Natural killer cell (primary cell): ENCODE results near the gene USP36. TPM values are rescaled to one million over a fixed set of nuclear protein-coding genes. Genes with fewer than 3 reads are reported as not detected.

Experiments
- ATAC-seq, 3 donors: fragments of 150-1000 bp in 2 of 3; fragments of 200-7000 bp in 1 of 3; cut with Tn5 transposase; 1 replicate in 1 of 3; 2 replicates in 2 of 3; pipeline ENCODE4 v1.10.0; 2021; ENCODE audit warnings: mild to moderate bottlenecking in 2 of 3, moderate library complexity in 2 of 3
- DNase-seq, 2 donors: peaks; one replicate each; pipeline versions ENCODE4 v3.0.0 to v3.0.0-alpha.2; 2013 to 2021; ENCODE audit warnings: mixed read lengths in 1 of 2
- H3K27ac ChIP-seq: one replicate; pipeline ENCODE4 v1.5.1; 2013; ENCODE audit warnings: mild to moderate bottlenecking, low read length
- H3K27me3 ChIP-seq: one replicate; pipeline ENCODE4 v1.6.1; 2013; ENCODE audit warnings: low read length; ENCODE audit not compliant: control insufficient read depth, insufficient read depth
- H3K36me3 ChIP-seq: one replicate; pipeline ENCODE4 v1.6.1; 2013; ENCODE audit warnings: low read length; ENCODE audit not compliant: control insufficient read depth, insufficient read depth
- H3K4me1 ChIP-seq: one replicate; pipeline ENCODE4 v1.6.1; 2013; ENCODE audit warnings: low read length; ENCODE audit not compliant: control insufficient read depth, insufficient read depth
- H3K4me3 ChIP-seq: one replicate; pipeline ENCODE4 v1.5.1; 2013; ENCODE audit warnings: low read length
- H3K9me3 ChIP-seq: one replicate; pipeline ENCODE4 v1.6.1; 2013; ENCODE audit warnings: low read length; ENCODE audit not compliant: control insufficient read depth, insufficient read depth
- H3K27ac Mint-ChIP-seq, 2 donors: one replicate each; pipeline ENCODE4 v1.8.0; 2022; ENCODE audit warnings: mild to moderate bottlenecking in 2 of 2, mixed read lengths in 2 of 2, moderate library complexity in 1 of 2
- H3K27me3 Mint-ChIP-seq, 2 donors: one replicate each; pipeline ENCODE4 v1.8.0; 2022; ENCODE audit warnings: low read depth in 2 of 2, mixed read lengths in 2 of 2
- H3K36me3 Mint-ChIP-seq: one replicate; pipeline ENCODE4 v1.8.0; 2022; ENCODE audit warnings: mixed read lengths
- H3K4me1 Mint-ChIP-seq, 2 donors: one replicate each; pipeline ENCODE4 v1.8.0; 2022; ENCODE audit warnings: mixed read lengths in 2 of 2
- H3K4me3 Mint-ChIP-seq: one replicate; pipeline ENCODE4 v1.8.0; 2022; ENCODE audit warnings: mild to moderate bottlenecking, moderate library complexity, mixed read lengths
- H3K9me3 Mint-ChIP-seq, 2 donors: one replicate each; pipeline ENCODE4 v1.8.0; 2022; ENCODE audit warnings: mixed read lengths in 2 of 2
- CTCF ChIP-seq: fragments of 200-600 bp; IDR thresholded peaks from one replicate; pipeline ENCODE4 v1.8.0; 2022; ENCODE audit warnings: antibody characterized with exemption
- WGBS: methylation state at CpG from one replicate; pipeline ENCODE4 v1.1.7; 2013; ENCODE audit warnings: missing lambda C conversion rate; ENCODE audit not compliant: insufficient coverage; 5-methylcytosine and 5-hydroxymethylcytosine counted together
- intact Hi-C: fragments of 100-400 bp; cut with micrococcal nuclease; formaldehyde crosslinking; loops from one replicate; pipeline ENCODE4 v1.14.2; 2022
- total RNA-seq, 4 donors: library from RNA; stranded (reverse); fragments of 120-200 nt in 1 of 4; gene quantifications; one replicate each; pipeline versions ENCODE4 v1.2.3 to v1.2.4, GENCODE V29; 2013 to 2022

USP36 gene
- total RNA-seq, 3 donors from 2014 or later (not counting 1 experiment from before 2014, with no cell fraction given) = 241 to 304 (median 270) TPM

- Mint-ChIP-seq H3K36me3 (peaks cover 17% of the 10 kb centered on the region), H3K27ac (peak overlapping the region; percentile 59 to 82), H3K4me1 (peaks cover 65 to 69% of the 10 kb centered on the region in 2 donors), H3K4me3 (peak overlapping the region; percentile 74), H3K9me3 (no peaks in the 10 kb centered on the region), H3K27me3 (no peaks in the 10 kb centered on the region)
- no peak overlapping the region for H3K27ac ChIP-seq
- H3K36me3 ChIP-seq = peaks cover 44% of the 10 kb centered on the region
- no peak for DNase-seq
- peaks cover 64% of the 10 kb centered on the region for H3K4me1 ChIP-seq
- H3K4me3 ChIP-seq = no peak overlapping the region
- intact Hi-C loops = no loop called here
- no peaks in the 10 kb centered on the region for H3K9me3 ChIP-seq
- ATAC-seq = peak in 2 of 3 donors; percentile 13 to 41
- no peak for TF ChIP-seq CTCF
- WGBS = 68% methylated on average over 21 of the region's 22 CpGs
- H3K27me3 ChIP-seq = no peaks in the 10 kb centered on the region
Measured at GRCh38 chr17:78794864-78795640, 45.6 kb downstream of the USP36 start.

- H3K36me3 Mint-ChIP-seq = peaks cover 17% of the 10 kb centered on the region
- Histone ChIP-seq H3K36me3 (peaks cover 43% of the 10 kb centered on the region), H3K9me3 (no peaks in the 10 kb centered on the region), H3K27me3 (no peaks in the 10 kb centered on the region), H3K4me1 (peaks cover 69% of the 10 kb centered on the region), H3K4me3 (no peak overlapping the region), H3K27ac (no peak overlapping the region)
- H3K9me3 Mint-ChIP-seq = no peaks in the 10 kb centered on the region
- H3K27ac Mint-ChIP-seq = peak overlapping the region; percentile 55 to 82
- DNase-seq (no peak), ATAC-seq (no peak)
- 94% methylated on average over 16 of the region's 16 CpGs for WGBS
- no peak for TF ChIP-seq CTCF
- no peaks in the 10 kb centered on the region for H3K27me3 Mint-ChIP-seq
- H3K4me1 Mint-ChIP-seq = peaks cover 69 to 71% of the 10 kb centered on the region in 2 donors
- peak overlapping the region; percentile 72 for H3K4me3 Mint-ChIP-seq
- intact Hi-C loops = no loop called here
Measured at GRCh38 chr17:78794399-78794798, 46.2 kb downstream of the USP36 start.

DNA sequence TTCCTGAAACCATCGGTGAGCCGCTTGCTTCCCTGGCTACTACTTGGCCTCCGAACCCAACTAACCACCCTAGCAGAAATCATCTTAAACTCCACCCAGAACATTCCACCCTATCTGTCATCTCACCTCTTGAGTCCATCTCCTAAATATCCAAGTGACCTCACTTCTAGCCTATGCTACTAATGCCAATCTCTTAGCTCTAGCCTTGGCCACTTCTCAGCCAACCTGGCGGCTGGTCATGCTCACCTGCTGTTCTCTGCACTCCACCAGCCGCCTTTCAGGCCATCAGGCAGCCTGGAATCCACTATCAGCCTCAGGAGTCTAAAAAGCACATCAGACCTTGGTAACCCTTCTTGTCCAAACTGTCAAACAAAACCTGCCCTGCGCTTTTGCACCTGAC, 46.6 kb downstream of the USP36 start:
- no peaks in the 10 kb centered on the region for H3K27me3 Mint-ChIP-seq
- H3K9me3 Mint-ChIP-seq = no peaks in the 10 kb centered on the region
- Histone ChIP-seq H3K4me1 (peaks cover 69% of the 10 kb centered on the region), H3K36me3 (peaks cover 41% of the 10 kb centered on the region), H3K9me3 (no peaks in the 10 kb centered on the region), H3K27me3 (no peaks in the 10 kb centered on the region), H3K4me3 (no peak overlapping the region), H3K27ac (no peak overlapping the region)
- intact Hi-C loops = no loop called here
- peaks cover 69 to 71% of the 10 kb centered on the region in 2 donors for H3K4me1 Mint-ChIP-seq
- DNase-seq (no peak), ATAC-seq (no peak)
- 81% methylated on average over 6 of the region's 6 CpGs for whole genome bisulfite sequencing
- peak overlapping the region; percentile 72 for H3K4me3 Mint-ChIP-seq
- no peak for TF ChIP-seq CTCF
- peak overlapping the region; percentile 55 to 82 for H3K27ac Mint-ChIP-seq
- peaks cover 14% of the 10 kb centered on the region for H3K36me3 Mint-ChIP-seq
